HG03108 (cell line): ENCODE data around the gene NTSR1.

ENCODE experiments used
- ATAC-seq: cut with Tn5 transposase; IDR thresholded peaks from one replicate; pipeline ENCODE4 v1.9.1; 2021; ENCODE audit warnings: moderate library complexity; ENCODE audit not compliant: unreplicated experiment

The NTSR1 gene

DNA sequence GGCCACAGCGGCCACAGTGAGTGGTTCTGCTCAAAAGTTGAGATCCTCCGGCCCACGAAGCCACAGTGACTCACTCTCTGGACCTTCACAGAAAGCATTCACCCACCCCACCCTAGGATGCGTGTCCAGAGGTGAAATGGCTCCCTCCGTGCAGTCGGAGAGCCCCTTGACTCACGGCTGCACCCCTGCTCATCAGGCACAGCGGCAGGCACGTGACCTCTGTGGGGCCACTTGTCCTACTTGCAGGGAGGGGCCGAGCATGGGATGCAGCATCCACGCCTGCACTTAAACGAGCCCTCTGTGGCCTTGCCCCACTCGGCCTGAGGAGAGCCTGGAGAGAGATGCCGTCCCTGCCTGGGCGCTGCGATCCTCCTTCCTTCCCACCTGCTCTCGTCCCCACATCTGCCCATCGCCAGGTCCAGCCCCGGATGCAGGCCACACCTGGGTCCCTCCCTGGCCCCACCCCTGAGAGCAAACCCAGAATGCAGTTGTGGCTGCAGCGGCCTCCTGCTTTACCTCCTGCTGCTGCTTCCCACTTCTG lies 28.7 kb downstream of the NTSR1 start:
- no peak for ATAC-seq

DNA sequence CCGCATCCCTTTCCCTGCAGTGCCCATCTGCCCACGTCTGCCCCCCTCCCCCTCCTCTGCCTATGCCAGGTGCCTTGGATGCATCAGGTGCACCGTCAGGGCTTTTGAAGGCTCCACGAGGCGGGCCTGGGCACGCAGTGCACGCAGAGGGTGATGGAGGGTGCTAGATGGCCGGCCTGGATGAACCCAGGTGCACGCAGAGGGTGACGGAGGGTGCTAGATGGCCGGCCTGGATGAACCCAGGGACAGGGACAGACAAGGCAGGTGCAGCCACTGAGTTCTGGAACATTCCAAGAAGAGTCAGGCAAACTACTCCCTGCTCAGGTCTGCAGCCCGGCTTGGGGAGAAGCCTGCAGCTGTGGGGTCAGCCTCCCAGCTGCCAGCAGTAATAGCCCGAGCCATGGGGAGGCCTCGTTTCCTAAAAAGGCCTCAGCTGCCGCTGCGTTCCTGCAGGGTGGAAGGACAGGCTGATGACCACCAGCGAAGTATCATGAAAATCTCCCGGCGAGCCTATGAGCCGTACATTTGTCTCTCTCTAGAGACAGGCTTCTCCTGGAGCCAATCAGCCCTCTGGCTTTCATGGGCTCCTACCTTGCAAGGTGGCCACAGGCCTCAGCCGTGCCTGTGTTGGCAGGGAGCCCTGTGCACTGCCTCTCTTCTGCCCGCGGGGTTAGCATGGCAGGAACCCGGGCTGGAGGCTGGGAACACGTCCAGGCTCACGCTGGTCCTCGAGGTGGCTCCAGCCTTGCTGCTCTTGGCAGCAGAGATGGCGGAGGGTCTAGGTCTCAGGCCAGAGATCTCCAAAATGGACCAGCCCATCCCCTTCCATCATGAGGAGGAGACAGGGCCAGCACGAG lies 29.6 kb downstream of the NTSR1 start:
- no peak for ATAC-seq

DNA sequence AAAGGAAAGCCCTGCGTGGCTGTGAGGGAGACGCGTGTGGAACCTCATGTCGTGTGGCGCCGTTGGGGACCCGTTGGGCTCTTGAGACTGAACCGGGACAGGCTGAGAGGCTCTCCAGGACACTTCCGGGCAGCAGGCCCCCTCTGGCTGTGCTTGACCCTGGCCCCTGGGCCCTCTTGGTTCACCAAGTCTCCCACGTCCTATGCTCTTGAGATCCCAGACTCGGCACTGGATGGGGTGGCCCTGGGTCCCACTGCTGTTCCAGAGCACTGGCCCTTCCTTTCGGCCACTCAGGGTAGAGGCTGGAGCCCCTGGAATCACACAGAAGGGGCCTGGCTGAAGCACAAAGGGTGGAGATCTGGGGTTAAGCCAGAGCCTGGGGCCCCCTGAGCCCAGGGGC lies 30.4 kb downstream of the NTSR1 start:
- no peak for ATAC-seq

DNA sequence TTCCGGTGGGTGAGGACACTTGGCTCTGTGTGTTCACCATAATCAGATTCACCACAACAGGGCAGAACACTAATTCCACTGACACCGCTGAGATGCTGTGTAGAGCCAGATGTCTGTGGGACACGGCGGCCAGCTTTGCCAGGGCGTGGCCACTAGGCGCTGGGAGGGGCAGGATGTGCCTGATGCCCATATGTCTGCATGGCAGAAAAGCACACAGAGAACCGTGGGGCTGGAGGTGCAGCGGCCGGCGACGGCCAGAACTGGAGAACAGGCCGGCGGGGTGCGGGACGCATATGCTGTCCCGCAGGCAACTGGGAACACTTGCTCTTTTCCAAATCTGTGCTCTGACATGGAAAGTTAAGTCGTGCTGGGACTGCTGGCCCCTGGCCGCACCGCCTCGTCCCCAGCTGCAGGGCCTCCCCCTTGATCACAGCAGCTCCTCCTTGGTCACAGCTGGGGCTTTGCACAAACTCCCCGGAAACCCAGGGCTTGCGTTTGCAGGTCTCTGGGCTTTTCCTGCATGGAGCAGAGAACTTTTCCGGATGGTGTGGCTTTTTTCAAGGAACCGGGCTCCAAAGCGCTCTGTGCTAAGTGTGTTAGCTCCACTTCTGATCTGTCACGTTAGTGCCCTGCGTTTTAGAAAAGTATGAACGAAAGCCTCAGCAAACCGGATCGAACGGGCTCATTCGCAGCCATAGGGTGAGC lies 31.1 kb downstream of the NTSR1 start:
- ATAC-seq, result no peak

DNA sequence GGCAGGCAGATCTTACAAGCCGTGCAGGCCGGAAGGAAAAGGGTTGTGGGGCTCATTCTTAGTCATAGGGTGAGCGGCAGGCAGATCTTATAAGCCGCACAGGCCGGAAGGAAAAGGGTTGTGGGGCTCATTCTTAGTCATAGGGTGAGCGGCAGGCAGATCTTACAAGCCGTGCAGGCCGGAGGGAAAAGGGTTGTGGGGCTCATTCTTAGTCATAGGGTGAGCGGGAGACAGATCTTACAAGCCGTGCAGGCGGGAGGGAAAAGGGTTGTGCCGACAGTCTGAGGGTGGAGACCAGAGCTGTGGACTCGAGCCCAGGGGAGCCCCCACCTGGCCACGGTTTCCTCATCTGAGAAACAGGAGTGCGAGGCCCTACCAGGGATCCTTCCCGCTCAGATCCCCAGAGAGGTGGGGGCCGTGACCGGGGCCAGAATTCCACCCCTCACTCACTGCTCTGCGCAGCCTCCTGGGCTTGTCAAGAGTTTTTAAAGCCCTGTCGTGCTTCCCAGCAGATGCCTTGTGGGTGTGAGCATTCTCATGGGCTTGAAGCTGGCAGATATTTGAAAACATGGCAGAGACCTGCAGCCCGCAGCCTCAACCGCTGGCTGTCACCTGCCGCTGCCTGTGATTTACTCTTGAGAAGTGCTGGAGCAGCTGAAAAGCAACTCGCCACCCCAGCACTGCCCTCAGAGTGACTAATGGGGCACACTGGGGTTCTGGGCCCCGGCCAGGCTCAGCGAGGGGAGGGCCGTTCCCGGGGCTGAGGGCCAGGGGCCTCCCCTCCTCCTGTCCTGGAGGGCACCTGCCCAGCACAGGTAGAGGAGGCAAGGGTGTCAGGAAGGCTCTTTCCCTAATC lies 31.9 kb downstream of the NTSR1 start:
- peak; percentile 73 for ATAC-seq

DNA sequence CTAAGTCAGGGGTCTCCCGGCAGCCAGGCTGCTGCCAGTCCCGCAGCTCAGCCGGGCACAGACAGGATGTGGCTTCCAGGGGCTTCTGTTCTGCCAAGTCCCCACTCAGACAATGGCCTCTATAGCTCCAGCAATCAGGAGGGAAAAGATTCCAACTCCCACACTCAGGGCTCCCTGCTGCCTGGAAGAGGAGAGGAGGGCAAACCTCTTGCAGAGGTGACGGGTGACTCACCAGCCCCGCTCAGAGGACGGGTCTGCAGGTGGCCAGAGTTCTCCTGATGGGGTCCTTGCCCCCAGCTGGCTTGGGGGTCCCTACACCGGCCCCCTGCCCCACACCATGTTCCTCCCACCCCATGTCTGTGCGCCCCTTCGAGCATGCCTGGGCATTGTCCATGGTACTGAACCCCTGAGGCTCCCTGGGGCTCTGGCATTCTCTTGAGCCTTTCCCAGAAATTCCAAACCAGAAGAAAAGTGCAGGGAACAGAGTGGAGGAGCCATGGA lies 32.6 kb downstream of the NTSR1 start:
- ATAC-seq, result no peak

DNA sequence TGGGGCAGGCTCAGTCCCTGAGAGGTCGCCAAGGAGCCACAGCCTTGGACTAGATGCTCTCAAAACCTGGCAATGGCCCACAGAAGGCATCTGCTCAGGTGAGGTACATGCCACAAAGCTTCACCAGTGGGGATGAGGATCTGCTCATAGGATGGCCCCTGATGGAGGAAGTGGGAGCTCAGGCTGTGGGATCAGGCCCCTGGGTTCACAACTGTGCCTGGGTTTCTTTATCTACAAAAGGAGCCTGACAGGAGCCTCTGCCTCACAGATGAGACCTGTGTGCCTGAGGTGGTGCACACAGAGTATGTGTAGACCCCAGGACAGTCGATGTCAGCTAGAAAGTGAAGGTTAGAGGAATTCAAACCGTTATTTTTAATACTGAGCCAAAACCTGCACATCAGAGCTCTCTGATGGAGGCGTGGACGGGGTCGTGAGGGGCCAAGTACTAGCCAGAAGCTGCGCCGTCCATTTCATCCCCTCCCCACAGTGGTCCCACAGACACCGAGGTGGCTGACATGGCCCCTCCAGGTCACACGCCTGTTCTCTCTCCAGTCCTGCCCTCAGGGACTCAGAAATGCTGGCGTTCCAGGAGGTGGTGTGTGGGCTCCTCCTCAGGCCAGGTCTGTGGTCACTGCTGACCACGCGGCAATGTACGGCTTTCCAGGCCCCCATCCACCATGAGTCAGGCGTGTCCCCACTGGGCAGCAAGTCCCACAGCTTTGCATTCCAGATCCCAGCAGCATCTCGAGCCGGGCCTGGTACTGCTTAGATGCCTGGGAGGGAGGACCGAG lies 33.3 kb downstream of the NTSR1 start:
- no peak for ATAC-seq

DNA sequence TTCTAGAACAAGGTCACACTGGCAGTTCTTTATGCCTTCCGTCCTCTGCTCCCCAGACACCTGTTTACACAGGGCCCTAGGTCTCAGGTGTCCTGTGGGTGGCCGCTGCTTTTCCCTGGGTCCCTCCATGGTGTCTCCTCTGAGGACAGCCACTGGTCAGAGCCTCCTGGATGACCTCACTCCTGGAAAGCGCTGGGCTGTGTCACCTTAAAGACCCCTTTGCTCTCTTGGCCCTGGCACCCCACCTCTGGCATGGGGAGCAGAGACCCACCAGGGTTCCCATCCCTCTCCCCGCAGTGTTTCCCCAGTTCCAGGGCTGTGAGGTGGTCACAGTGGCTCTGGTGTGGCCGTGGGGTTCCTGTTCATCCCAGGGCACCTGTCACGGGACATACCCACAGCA lies 33.9 kb downstream of the NTSR1 start:
- ATAC-seq, result no peak

DNA sequence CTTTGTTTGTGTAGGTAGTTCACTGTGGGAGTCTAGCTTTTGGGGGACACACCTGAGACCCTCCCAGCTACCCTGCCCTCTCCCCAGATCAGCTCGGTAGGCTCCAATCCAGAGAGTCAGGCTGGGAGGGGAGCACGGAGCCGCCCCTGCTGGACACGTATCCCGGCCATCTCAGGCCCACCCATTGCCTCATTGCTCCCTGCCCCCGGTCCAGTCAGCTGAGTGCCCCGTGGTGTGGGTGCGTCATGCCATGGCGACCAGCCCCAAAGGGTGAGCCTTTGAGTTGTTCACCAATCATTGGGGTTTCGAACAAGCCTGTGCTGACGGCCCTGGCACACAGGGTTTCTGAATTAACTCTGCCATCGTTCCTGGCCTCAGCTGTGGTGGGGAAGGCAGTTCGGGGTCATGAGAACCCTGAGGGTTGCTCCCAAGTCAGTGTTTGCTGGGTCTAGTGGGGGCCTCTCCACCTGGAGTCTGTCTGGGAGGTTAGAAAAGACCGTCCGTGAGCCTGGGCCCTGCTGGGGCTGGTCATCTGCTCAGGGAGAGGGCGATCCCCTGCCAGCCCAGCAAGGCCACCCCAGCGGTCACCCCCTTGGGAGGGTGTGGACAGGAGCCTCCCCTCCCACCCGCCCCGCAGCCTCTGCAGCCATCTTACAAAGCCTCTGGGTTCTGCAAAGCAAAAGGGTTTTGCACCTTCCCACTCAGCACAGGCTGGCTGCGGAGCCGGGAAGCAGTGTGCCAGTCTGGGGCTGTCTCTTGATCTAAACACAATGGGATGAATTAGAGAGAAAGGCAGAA lies 34.5 kb downstream of the NTSR1 start:
- no peak for ATAC-seq

DNA sequence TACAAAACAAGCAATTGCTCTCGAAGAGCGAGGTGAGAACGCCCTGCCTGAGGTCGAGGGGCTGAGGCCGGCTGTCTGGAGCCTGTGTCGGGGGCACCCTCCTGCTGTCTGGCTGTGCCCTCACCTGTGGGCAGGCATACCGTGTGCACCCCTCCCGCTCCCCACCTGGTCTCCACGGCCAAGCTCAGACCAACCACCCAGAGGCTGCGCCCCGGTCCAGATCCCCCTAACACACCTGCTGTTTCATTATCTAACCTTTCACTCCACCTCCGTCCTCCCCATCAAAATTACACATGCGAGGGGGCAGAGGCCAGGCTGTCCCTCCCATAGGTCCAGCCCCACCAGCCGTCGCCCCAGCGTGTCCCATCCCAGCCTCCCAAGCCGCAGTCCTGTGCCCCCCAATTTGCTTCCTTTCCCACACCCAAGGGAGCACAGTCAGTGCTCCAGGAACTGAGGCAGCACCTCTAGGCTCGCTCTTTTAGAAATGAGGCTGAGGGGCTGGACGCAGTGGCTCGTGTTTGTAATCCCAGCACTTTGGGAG lies 35.2 kb downstream of the NTSR1 start:
- no peak for ATAC-seq

DNA sequence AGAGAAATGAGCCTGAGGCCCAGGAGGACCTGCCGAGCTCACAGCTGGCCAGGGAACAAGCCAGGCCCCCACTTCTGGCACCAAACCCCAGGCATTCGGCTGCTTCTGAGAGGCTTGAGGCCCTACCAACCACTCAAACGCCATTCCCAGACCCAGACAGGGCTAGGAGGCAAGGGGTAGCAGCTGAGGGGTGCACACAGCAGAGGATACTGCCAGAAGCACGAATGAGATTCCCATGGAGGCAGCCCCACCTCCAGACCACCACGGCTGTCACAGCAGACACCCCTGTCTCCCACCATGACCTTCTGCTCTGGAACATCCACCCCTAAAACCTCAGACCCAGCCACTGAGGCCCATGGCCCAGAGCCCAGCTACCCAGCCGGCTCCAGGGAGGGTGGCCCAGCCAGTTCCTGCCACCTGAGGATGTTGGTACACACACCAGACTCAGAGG lies 36.1 kb downstream of the NTSR1 start:
- ATAC-seq, result no peak

DNA sequence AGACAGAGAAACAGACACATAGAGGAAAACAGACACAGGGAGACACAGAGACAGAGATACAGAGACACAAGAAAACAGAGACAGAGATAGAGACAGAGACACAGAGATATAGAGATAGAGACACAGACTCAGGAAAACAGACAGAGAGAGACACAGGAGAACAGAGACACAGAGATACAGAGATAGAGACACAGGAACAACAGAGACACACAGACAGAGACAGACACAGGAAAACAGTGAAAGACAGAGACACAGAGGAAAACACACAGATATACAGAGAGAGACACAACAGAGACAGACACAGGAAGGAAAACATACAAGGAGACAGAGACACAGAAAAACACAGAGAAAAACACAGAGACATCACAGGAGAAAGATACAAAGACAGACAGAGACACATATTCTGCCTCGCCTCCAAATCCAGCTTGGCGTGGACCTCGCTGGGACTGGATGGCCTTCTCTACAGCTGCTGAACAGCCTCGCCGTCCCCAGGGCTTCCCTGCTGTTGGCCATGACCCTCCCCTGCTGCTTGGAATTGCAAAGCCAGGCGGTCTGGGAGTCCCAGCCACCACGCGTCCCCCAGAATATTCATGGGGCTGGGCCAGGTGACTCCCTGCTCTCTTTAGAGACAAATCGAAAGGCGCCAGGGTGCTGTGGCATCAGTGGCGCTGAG lies 36.8 kb downstream of the NTSR1 start:
- no peak for ATAC-seq

DNA sequence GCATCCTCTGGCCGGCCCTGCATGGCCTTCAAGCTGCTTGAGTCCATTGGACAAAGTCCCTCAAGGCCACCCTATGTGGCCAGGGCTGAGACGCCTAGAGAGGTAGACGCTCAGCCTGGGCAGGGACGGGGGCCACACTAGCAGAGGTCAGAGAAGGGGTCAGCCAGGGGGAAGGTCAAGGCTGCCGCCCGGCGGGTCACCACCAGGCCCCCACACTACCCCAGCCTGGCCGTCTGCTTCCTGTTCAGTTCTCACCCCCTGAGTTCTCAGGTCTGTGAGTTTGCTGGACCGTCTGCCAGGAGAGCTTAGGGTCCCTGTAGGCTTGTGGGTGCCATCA lies 37.3 kb downstream of the NTSR1 start:
- no peak for ATAC-seq

DNA sequence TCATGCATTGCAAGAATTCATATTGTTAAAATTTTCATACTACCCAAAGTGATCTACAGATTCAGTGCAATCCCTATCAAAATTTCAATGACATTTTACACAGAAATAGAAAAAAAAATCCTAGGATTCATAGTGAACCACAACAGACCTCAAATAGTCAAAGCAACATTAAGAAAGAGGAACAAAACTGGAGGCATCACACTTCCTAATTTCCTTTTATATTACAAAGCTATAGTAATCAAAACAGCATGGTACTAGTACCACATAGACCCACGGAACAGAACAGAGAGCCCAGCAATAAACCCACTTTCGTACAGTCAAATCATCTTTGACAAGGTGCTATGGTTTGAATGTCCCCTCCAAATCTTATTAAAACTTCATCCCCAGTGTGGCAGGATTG lies 39.7 kb downstream of the NTSR1 start:
- ATAC-seq, result no peak

DNA sequence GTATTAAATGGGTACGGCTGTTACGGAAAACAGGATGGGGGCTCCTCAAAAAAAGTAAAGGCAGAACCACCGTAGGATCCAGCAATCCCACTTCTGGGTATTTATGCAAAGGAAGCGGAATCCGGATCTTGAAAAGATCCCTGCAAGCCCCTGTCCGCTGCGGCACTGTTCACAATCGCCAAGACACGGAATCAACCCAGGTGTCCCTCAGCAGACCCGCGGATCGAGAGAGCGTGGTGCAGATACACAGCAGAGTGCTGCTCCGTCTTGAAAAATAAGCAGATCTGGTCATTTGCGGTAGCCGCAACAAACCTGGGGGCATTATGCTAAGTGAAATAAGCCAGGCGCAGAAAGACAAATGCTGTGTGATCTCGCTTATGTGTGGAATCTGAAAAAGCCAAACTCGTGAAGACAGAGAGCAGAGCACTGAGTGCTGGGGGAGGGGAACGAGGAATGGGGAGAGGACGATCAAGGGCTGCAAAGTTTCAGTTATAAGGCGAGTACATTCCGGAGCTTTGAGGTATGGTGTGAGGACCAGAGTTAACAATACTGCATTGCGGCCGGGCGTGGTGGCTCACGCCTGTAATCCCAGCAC lies 41.3 kb downstream of the NTSR1 start:
- ATAC-seq, result no peak

DNA sequence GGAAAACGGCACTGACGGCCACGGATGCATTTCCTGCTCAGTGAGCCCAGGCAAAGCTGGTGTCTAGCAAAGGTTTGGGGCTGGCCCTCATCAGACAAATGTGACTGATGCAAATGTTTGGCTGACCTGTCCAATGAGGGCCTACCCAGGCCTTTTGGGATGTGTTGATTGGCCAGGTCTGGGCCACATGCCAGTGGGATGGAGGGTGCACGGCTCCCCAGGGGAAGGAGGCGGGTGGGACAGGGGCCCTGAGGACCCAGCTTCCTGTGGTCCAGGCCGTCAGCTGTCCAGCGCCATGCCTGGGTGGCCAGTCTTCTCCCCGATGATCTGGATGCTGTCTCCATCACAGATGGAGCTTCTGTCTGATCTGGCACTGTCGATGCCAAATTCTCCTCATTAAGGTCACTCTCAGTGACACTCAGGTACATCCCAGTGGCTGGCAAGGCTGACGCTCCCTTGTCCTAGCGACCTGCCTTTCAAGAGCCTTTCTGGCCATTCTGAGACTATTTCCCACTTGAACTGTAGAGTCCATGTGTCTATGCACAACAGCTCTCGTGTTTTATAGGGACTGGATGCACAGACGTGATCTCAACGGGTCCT lies 43.0 kb downstream of the NTSR1 start:
- ATAC-seq, result no peak

DNA sequence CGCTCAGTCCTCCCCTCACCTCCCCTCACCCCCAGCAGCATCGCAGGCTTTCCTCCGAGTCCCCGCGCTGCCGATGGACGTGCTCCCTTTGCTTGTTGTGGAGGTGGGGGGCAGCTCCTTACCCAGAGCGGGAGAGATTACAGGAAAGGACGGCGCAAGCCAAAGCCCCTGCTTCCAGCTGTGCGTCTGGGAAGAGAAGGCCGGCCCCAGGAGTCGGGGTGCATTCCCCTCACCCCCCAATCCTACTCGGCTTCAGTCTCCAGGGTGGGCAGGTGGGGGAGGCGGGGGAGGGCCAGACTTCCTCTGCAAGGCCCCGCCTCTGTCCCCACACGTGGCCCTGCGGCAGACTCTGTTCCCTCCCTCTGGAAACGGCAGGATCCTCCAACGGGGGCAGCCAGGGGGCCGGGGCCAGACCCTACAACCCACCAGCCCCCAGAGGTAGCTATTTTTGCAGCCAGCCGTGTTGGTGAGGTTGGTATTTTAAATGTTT lies 43.6 kb downstream of the NTSR1 start:
- no peak for ATAC-seq
